GM23338 (cell line): ENCODE data around the gene GRIP2. TPM values are rescaled to one million over a fixed set of nuclear protein-coding genes. Genes with fewer than 3 reads are reported as not detected.

ENCODE experiments used
- ATAC-seq: fragments of 200-7000 bp; cut with Tn5 transposase; 3 replicates; pipeline ENCODE4 v1.9.1; 2020
- DNase-seq: peaks from one replicate; pipeline ENCODE4 v3.0.0-alpha.2; 2015; ENCODE audit warnings: low spot score
- H2AFZ ChIP-seq: fragments of 200-600 bp; sonication (generic); 2 replicates; pipeline ENCODE4 v1.8.0; 2016; ENCODE audit warnings: antibody characterized with exemption, mild to moderate bottlenecking, moderate library complexity
- H3F3A ChIP-seq: fragments of 200-600 bp; sonication (generic); replicated peaks from 2 replicates; pipeline ENCODE4 v1.8.0; 2017; ENCODE audit warnings: antibody characterized with exemption, mixed run types, low read depth
- H3K27ac ChIP-seq: fragments of 200-600 bp; sonication (generic); 2 replicates; pipeline ENCODE4 v1.6.1; 2016; ENCODE audit warnings: low read depth
- H3K27me3 ChIP-seq: fragments of 200-600 bp; sonication (generic); 2 replicates; pipeline ENCODE4 v1.8.0; 2016; ENCODE audit warnings: mild to moderate bottlenecking, mixed run types, moderate library complexity; ENCODE audit not compliant: insufficient read depth
- H3K36me3 ChIP-seq: fragments of 200-600 bp; sonication (generic); 2 replicates; pipeline ENCODE4 v1.8.0; 2016; ENCODE audit warnings: mild to moderate bottlenecking; ENCODE audit not compliant: insufficient read depth
- H3K4me1 ChIP-seq: fragments of 200-600 bp; sonication (generic); 2 replicates; pipeline ENCODE4 v1.8.0; 2016; ENCODE audit warnings: mild to moderate bottlenecking, moderate library complexity; ENCODE audit not compliant: insufficient read depth
- H3K4me2 ChIP-seq: fragments of 200-600 bp; sonication (generic); 2 replicates; pipeline ENCODE4 v1.7.1; 2017; ENCODE audit warnings: mixed run types
- H3K4me3 ChIP-seq: fragments of 200-600 bp; sonication (generic); 2 replicates; pipeline ENCODE4 v1.6.1; 2016; ENCODE audit warnings: mixed run types
- H3K79me2 ChIP-seq: fragments of 200-600 bp; sonication (generic); replicated peaks from 2 replicates; pipeline ENCODE4 v1.8.0; 2017; ENCODE audit warnings: mild to moderate bottlenecking; ENCODE audit not compliant: insufficient read depth
- H3K9me2 ChIP-seq: fragments of 200-600 bp; sonication (generic); 2 replicates; pipeline ENCODE4 v1.8.0; 2017; ENCODE audit not compliant: insufficient read depth
- H4K20me1 ChIP-seq: fragments of 200-600 bp; sonication (generic); replicated peaks from 2 replicates; pipeline ENCODE4 v1.8.0; 2017; ENCODE audit warnings: mild to moderate bottlenecking; ENCODE audit not compliant: insufficient read depth
- H3K27ac Mint-ChIP-seq: 2 replicates; pipeline ENCODE4 v1.8.0; 2020; ENCODE audit warnings: inconsistent platforms, mild to moderate bottlenecking, moderate library complexity, mixed read lengths
- H3K27me3 Mint-ChIP-seq: 3 replicates; pipeline ENCODE4 v1.8.0; 2022; ENCODE audit warnings: low read depth, mild to moderate bottlenecking, moderate library complexity, mixed read lengths, inconsistent platforms; ENCODE audit not compliant: insufficient read depth, poor library complexity
- H3K36me3 Mint-ChIP-seq: 3 replicates; pipeline ENCODE4 v1.8.0; 2021; ENCODE audit warnings: low read depth, mild to moderate bottlenecking, inconsistent platforms, moderate library complexity, mixed read lengths
- H3K4me1 Mint-ChIP-seq: 3 replicates; pipeline ENCODE4 v1.8.0; 2020; ENCODE audit warnings: mild to moderate bottlenecking, inconsistent platforms, mixed read lengths
- H3K4me3 Mint-ChIP-seq: 3 replicates; pipeline ENCODE4 v1.8.0; 2021; ENCODE audit warnings: moderate library complexity, mild to moderate bottlenecking, inconsistent platforms, mixed read lengths
- H3K9me3 Mint-ChIP-seq: 3 replicates; pipeline ENCODE4 v1.8.0; 2020; ENCODE audit warnings: moderate library complexity, mild to moderate bottlenecking, inconsistent platforms, mixed read lengths
- ETS1 ChIP-seq: IDR thresholded peaks from 2 replicates; pipeline ENCODE4 v1.6.1; 2016; ENCODE audit warnings: antibody characterized with exemption
- EZH2 ChIP-seq: fragments of 200-600 bp; sonication (generic); IDR thresholded peaks from one replicate; pipeline ENCODE4 v1.8.0; 2017; ENCODE audit warnings: antibody characterized with exemption, mild to moderate bottlenecking, low read depth; ENCODE audit not compliant: unreplicated experiment
- EZH2phosphoT487 ChIP-seq: fragments of 200-600 bp; sonication (generic); IDR thresholded peaks from one replicate; pipeline ENCODE4 v1.8.1; 2018; ENCODE audit warnings: antibody characterized with exemption; ENCODE audit not compliant: unreplicated experiment
- POLR2AphosphoS5 ChIP-seq: IDR thresholded peaks from 2 replicates; pipeline ENCODE4 v1.6.1; 2016; ENCODE audit warnings: antibody characterized with exemption, low read depth
- STAT1 ChIP-seq: IDR thresholded peaks from one replicate; pipeline ENCODE4 v1.6.1; 2016; ENCODE audit warnings: antibody characterized with exemption; ENCODE audit not compliant: unreplicated experiment
- ZNF462 ChIP-seq: fragments of 250-450 bp; sonication (Bioruptor Pico); IDR thresholded peaks from 2 replicates; pipeline ENCODE4 v1.5.0; 2020; ENCODE audit warnings: mild to moderate bottlenecking, moderate library complexity
- polyA plus RNA-seq: library from polyadenylated mRNA; unstranded; fragments of >200 nt; fragmentation: Nextera tagmentation; extraction: Ambion mirVana; gene quantifications from 2 replicates; pipeline ENCODE4 v1.2.1, GENCODE V29; 2016
- total RNA-seq: library from RNA; depleted of rRNA; stranded (reverse); fragments of >200 nt; shearing (Covaris generic); gene quantifications from 2 replicates; pipeline ENCODE4 v1.2.3, GENCODE V29; 2014

The GRIP2 gene
- total and polyA plus RNA-seq, 2 experiments from 2014 or later, result 3.6 to 5.8 TPM

DNA sequence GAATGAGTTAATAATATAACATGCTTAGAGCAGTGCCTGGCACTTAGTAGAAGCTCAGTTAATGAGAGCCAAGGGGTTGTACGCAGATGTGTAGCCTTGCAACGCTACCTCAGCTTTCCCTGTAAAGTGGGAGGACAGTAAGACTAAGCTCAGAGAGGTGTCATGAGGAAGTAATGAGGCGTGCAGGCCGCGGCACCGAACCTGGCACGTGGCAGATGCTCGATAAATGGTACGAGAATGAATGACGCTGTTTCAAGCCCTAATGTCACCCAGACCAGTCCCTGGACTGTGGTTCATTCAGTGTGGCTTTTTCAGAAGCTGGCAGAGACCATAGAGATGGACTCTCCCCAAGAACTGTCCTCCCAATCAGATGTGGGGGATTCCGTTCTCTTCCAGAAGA lies 21.2 kb downstream of the GRIP2 start:
- H3K4me1 ChIP-seq, result no peaks in the 10 kb centered on the region
- Mint-ChIP-seq H3K36me3 (no peaks in the 10 kb centered on the region), H3K27me3 (peaks cover 9% of the 10 kb centered on the region), H3K4me3 (no peak overlapping the region), H3K27ac (no peak overlapping the region), H3K9me3 (no peaks in the 10 kb centered on the region), H3K4me1 (peaks cover 6% of the 10 kb centered on the region)
- TF ChIP-seq ETS1, result no peak
- TF ChIP-seq EZH2, result no peak
- TF ChIP-seq POLR2AphosphoS5, result no peak
- TF ChIP-seq ZNF462 (CRISPR knock-in tag), result no peak
- H2AFZ ChIP-seq, result no peak overlapping the region
- no peaks in the 10 kb centered on the region for H3F3A ChIP-seq
- DNase-seq (no peak), ATAC-seq (no peak)
- no peaks in the 10 kb centered on the region for H3K36me3 ChIP-seq
- no peak overlapping the region for H3K27ac ChIP-seq
- no peak overlapping the region for H3K4me3 ChIP-seq
- H3K9me2 ChIP-seq, result no peaks in the 10 kb centered on the region
- H3K4me2 ChIP-seq, result no peak overlapping the region
- no peaks in the 10 kb centered on the region for H3K79me2 ChIP-seq
- H4K20me1 ChIP-seq, result no peaks in the 10 kb centered on the region
- H3K27me3 ChIP-seq, result no peaks in the 10 kb centered on the region

DNA sequence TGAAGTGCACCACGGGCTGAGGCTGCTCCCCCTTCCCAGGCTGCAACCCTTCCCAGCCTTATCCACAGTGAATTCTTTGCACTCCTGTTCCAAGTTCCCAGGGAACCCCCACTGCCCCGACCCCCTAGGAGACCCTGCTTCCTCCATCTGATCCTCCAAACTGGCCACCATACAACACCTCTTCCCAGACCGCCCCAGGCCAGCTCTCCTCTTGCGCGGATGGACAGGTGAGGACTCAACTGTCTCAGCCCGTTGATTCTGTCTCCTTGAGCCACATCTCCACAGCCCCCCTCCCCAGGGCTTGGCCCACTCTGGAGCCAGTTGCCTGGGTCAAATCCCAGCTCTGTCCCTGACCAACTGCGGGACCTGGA lies 21.7 kb downstream of the GRIP2 start:
- Histone ChIP-seq H3K79me2 (no peaks in the 10 kb centered on the region), H3K9me2 (no peaks in the 10 kb centered on the region), H3K27ac (no peak overlapping the region), H4K20me1 (no peaks in the 10 kb centered on the region), H3K36me3 (no peaks in the 10 kb centered on the region), H3K27me3 (no peaks in the 10 kb centered on the region), H3F3A (no peaks in the 10 kb centered on the region), H3K4me2 (no peak overlapping the region), H2AFZ (no peak overlapping the region), H3K4me1 (no peaks in the 10 kb centered on the region), H3K4me3 (no peak overlapping the region)
- Mint-ChIP-seq H3K9me3 (no peaks in the 10 kb centered on the region), H3K4me3 (no peak overlapping the region), H3K36me3 (no peaks in the 10 kb centered on the region), H3K27me3 (peaks cover 9% of the 10 kb centered on the region), H3K27ac (no peak overlapping the region), H3K4me1 (peaks cover 6% of the 10 kb centered on the region)
- no peak for ATAC-seq
- no peak for DNase-seq
- TF ChIP-seq EZH2phosphoT487, result no peak
- TF ChIP-seq POLR2AphosphoS5, result no peak
- TF ChIP-seq STAT1, result no peak
- TF ChIP-seq ZNF462 (CRISPR knock-in tag), result no peak
